ES-I3 (cell line): ENCODE results near the gene RTN4R.
"Not testable (repeated sequence)": the region's sequence is repeated elsewhere in the genome, so short reads cannot be mapped to it uniquely, and the experiment has no call there.

Experiments
- H3K36me3 ChIP-seq: 2 replicates; pipeline ENCODE4 v1.6.1; 2013; ENCODE audit warnings: mild to moderate bottlenecking, low read length, control low read depth, moderate library complexity; ENCODE audit not compliant: insufficient read depth
- H3K4me1 ChIP-seq: 2 replicates; pipeline ENCODE4 v1.6.1; 2013; ENCODE audit warnings: mild to moderate bottlenecking, control low read depth, low read length; ENCODE audit not compliant: insufficient read depth
- H3K9ac ChIP-seq: 2 replicates; pipeline ENCODE4 v1.6.1; 2013; ENCODE audit warnings: low read depth, mild to moderate bottlenecking, low read length, moderate library complexity
- H3K9me3 ChIP-seq: 2 replicates; pipeline ENCODE4 v1.6.1; 2013; ENCODE audit warnings: mild to moderate bottlenecking, low read length, moderate library complexity; ENCODE audit not compliant: control insufficient read depth, insufficient read depth

RTN4R gene

GRCh38 chr22:20273758-20274181 is 5.7 kb upstream of the RTN4R start:
- no peak overlapping the region for H3K9ac ChIP-seq
- H3K9me3 ChIP-seq = no peaks in the 10 kb centered on the region
- no peaks in the 10 kb centered on the region for H3K36me3 ChIP-seq
- H3K4me1 ChIP-seq = no peaks in the 10 kb centered on the region; the same call in 1 of the 2 replicates

- Histone ChIP-seq H3K4me1 (no peaks in the 10 kb centered on the region; the same call in 1 of the 2 replicates), H3K9me3 (no peaks in the 10 kb centered on the region), H3K9ac (no peak overlapping the region), H3K36me3 (no peaks in the 10 kb centered on the region)
Measured at GRCh38 chr22:20272700-20273099, 4.6 kb upstream of the RTN4R start.

GRCh38 chr22:20272174-20272573 is 4.1 kb upstream of the RTN4R start:
- no peaks in the 10 kb centered on the region; the same call in 1 of the 2 replicates for H3K4me1 ChIP-seq
- no peaks in the 10 kb centered on the region for H3K36me3 ChIP-seq
- H3K9ac ChIP-seq = no peak overlapping the region

GRCh38 chr22:20271114-20271994 is 3.2 kb upstream of the RTN4R start:
- no peaks in the 10 kb centered on the region for H3K9me3 ChIP-seq
- no peaks in the 10 kb centered on the region; the same call in 1 of the 2 replicates for H3K4me1 ChIP-seq
- no peaks in the 10 kb centered on the region for H3K36me3 ChIP-seq
- H3K9ac ChIP-seq = no peak overlapping the region

More at GRCh38 chr22:20272174-20272573, 4.1 kb upstream of the RTN4R start:
- H3K9me3 ChIP-seq = no peaks in the 10 kb centered on the region

- H3K36me3 ChIP-seq, H3K4me1 ChIP-seq, H3K9ac ChIP-seq, H3K9me3 ChIP-seq: not testable (repeated sequence)
Measured at GRCh38 chr22:20270190-20271113, 2.3 kb upstream of the RTN4R start.

- not testable (repeated sequence) for H3K4me1 ChIP-seq, H3K36me3 ChIP-seq, H3K9ac ChIP-seq
Measured at GRCh38 chr22:20269673-20270072, 1.6 kb upstream of the RTN4R start.

GRCh38 chr22:20269201-20269600 is 1.1 kb upstream of the RTN4R start:
- not testable (repeated sequence) for H3K4me1 ChIP-seq

More at GRCh38 chr22:20269673-20270072, 1.6 kb upstream of the RTN4R start:
- not testable (repeated sequence) for H3K9me3 ChIP-seq

GRCh38 chr22:20267441-20268278 is 458 bp downstream of the RTN4R start:
- H3K9ac ChIP-seq = peak overlapping the region; percentile 77
- H3K36me3 ChIP-seq = no peaks in the 10 kb centered on the region
- no peaks in the 10 kb centered on the region for H3K9me3 ChIP-seq
- no peaks in the 10 kb centered on the region; the same call in 1 of the 2 replicates for H3K4me1 ChIP-seq

More at GRCh38 chr22:20269201-20269600, 1.1 kb upstream of the RTN4R start:
- not testable (repeated sequence) for H3K9me3 ChIP-seq, H3K36me3 ChIP-seq, H3K9ac ChIP-seq

GRCh38 chr22:20266667-20267440 is 1.3 kb downstream of the RTN4R start:
- not testable (repeated sequence) for H3K9me3 ChIP-seq, H3K4me1 ChIP-seq, H3K36me3 ChIP-seq
- H3K9ac ChIP-seq = peak overlapping the region; percentile 77; the same call in 1 of the 2 replicates

GRCh38 chr22:20265772-20266666 is 2.1 kb downstream of the RTN4R start:
- H3K9ac ChIP-seq, H3K9me3 ChIP-seq, H3K4me1 ChIP-seq, H3K36me3 ChIP-seq: not testable (repeated sequence)

GRCh38 chr22:20264614-20265452 is 3.3 kb downstream of the RTN4R start:
- H3K4me1 ChIP-seq = no peaks in the 10 kb centered on the region; the same call in 1 of the 2 replicates
- H3K36me3 ChIP-seq = no peaks in the 10 kb centered on the region
- H3K9me3 ChIP-seq = no peaks in the 10 kb centered on the region
- no peak overlapping the region for H3K9ac ChIP-seq
